GM18508 (cell line): Measurements from ENCODE around the gene PKDCC.

Source experiments
- ATAC-seq: cut with Tn5 transposase; IDR thresholded peaks from one replicate; pipeline ENCODE4 v1.9.1; 2021; ENCODE audit warnings: moderate number of reproducible peaks; ENCODE audit not compliant: insufficient read depth, unreplicated experiment

The PKDCC gene, protein sequence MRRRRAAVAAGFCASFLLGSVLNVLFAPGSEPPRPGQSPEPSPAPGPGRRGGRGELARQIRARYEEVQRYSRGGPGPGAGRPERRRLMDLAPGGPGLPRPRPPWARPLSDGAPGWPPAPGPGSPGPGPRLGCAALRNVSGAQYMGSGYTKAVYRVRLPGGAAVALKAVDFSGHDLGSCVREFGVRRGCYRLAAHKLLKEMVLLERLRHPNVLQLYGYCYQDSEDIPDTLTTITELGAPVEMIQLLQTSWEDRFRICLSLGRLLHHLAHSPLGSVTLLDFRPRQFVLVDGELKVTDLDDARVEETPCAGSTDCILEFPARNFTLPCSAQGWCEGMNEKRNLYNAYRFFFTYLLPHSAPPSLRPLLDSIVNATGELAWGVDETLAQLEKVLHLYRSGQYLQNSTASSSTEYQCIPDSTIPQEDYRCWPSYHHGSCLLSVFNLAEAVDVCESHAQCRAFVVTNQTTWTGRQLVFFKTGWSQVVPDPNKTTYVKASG

DNA sequence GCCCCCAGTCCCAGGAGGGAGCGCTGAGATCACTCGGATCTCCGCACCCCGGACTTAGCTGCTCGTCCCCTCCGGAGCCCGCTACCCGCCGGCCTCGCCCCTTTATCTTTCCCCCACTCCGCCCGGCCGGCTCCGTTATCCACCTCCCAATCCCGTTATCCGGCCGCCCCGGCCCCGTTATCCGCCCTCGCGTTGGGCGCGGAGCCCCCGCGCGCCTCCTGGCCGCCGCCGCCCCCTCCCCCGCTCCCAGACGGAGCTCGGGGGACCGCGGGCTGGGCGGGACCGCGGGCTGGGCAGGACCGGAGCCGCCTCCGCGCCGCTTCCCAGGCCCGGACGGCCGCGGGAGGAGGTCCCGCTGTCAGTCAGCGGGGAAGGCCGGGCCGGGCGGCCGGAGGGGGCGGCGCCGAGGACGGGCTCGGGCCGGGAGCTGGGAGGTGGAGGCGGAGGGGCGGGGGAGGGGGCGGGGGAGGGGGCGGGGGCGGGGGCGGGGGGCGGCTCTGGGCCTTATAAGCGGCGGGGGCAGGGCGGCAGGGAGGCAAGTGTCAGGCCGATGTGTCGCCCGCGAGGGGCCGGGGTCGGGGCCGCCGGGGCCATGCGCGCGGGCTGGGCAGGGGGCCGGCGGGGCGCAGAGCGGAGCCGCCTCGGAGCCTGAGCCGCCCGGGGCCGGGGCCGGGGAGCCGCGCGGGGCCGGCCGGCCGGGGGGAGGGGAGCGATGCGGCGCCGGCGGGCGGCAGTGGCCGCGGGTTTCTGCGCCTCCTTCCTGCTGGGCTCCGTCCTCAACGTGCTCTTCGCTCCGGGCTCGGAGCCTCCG, at the start of gene PKDCC:
Gene PKDCC (plus strand): TSS at position 534 of the 811 bp plus-strand sequence. CDS start 179 bp downstream, at position 713.
- no peak for ATAC-seq

DNA sequence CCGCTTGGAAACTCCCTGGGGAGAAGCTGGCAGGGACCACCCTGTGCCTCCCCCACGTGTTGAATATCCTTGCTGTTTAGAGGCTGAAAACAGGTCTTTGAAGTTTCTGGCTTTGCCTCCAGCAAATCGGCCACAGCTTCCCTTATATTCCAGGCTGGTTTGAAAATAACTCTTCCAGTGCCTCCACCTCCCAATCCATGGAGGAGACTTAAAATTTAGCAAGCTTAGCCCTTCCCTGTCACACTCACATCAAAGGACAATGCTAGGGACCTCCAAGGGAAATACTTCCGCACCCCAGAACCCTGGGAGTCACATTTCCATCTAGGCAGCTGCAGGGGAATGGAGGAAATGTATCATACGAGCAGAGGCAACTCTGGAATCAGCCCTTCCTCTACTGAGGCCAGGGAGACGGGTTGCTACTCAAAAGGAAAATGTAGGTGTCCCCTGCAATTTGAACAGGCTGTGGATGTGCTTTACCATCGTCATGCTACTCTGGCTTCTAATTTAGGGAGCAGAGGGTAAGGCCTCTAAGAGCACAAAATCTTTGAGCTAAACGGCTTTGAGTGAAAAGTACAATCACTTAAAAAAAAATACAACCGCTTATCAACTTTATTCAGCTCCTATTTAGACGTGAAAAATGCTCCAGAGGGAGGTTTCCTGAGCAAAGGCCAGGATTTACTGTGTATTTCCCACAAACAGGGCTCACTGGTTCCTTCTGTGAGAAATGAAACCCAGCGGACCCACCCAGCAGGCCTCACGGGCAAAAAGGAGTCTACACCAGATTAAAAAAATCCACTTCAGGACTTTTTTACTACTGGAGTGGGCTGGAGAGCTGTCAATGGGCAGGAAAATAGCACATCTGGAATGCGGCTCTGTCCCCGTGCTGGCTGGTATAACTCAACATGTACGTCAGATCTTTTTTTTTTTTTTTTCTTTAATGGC, 49.4 kb upstream of the PKDCC start:
- ATAC-seq: no peak

DNA sequence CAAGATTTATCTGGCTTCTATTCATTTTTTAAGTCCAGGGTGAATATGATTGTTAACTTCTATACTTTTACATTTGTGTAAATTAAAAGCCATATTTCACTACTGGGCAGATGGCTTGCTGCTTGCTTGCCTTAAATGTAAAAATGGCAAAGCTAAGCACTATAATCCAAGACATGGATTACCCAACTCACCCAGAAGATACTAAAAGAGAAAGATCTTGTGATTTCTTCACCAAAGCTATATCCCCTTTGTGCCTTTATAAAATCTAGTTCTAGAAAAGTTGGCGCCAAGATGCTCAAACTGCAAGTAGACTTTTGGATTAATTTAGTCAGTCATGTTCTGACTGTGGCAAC, 48.7 kb upstream of the PKDCC start:
- ATAC-seq: no peak

DNA sequence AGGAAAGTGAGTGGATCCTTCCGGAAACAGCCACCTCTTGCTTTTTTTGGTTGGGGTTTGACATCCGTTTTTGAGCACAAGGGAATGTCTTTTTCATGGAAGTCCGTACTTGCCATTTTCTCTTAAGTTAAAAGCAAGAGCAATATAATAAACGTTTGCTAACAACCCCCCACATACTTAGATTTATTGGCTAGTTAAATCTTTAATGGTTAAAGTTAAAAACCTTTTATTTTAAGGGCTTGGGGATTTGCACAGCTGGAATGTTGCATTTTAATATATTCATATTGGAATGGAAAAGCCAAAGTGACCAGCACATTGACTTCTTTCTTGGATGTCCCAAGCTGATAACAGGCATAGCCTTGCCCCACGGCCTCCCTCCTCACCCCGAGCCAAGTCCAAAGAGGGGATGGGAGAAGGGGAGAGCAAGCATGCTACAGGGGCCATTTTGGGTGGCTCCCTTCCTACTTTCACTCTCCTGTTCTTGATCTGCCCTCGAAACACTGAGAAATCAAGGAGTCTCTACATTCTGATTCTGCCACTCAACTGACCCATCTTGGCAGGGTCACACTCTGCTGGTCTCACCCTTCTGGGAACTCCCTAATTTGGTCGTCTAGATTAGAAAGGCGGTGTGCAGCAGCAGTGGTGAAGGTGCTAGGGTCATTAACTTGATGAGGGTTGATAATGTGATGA, 48.1 kb upstream of the PKDCC start:
- no peak for ATAC-seq

DNA sequence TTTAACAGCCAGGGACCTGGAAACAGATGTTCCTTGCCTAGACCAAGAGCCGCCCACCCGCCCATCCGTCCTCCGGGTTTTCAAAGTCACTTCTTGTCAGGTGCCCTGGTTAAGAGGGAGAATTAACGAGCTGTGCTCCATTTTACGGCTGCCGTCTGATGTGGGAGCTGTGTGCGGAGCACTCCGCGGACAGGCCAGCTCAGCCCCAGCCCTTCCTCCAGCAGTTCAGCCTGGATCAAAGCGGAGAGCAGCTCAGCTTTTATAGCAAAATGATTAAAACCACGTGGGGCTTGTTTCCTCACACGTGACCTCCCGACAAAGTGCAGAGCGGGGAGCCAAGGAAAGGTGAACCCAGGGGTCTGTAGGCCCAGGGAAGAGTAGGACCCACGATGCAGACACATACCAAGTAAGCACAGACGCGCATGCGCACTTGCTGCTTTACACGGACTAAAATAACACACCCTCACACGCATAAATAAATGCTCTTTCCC, 46.1 kb upstream of the PKDCC start:
- no peak for ATAC-seq

DNA sequence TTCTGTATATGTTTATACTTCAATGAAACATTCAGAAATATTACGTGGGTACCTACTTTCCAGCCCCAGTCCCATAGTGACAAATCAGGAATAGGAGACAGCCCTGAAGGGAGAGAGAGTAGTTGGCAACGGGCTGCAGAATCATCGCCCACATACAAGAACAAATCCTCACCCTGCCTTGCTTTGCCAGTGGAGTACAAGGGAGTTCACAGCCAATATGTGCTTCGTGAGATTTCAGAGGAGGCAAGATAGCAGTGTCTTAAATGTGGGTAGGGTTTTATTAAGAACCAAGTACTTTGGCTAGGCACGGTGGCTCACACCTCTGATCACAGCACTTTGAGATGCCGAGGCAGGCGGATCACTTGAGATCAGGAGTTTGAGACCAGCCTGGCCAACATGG, 40.3 kb upstream of the PKDCC start:
- no peak for ATAC-seq

DNA sequence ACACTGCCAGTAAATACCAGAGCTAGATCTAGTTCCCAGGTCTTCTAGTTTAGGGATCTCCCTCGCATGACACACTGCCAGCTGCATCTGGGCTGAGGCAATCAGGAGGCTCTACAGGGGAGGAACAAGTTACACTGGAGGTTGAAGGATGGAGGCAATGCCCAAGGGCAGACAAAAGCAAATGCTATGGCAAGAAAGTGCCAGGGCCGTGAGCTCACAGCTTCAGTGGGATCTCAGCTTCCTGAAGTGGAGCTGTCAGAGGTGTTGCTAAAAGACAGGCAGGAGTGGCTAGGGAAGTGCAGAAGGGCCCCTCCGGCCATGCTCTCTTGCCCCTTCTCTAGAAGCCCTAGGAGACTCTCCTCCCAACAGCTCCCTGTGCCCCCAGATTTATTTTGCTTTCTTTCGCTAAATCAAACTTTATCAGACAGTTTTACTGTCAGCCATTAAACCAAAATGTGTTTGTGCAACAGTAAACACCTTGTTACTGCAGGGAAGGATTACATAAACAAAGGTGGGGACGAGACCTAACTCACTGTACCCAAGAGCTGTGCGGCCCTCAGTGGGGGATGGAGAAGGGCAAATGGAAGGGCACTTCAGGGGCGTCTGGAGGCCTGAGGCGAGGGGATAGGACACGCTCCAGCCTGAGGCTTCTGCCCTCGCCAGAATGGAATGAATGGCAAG, 39.4 kb upstream of the PKDCC start:
- no peak for ATAC-seq

DNA sequence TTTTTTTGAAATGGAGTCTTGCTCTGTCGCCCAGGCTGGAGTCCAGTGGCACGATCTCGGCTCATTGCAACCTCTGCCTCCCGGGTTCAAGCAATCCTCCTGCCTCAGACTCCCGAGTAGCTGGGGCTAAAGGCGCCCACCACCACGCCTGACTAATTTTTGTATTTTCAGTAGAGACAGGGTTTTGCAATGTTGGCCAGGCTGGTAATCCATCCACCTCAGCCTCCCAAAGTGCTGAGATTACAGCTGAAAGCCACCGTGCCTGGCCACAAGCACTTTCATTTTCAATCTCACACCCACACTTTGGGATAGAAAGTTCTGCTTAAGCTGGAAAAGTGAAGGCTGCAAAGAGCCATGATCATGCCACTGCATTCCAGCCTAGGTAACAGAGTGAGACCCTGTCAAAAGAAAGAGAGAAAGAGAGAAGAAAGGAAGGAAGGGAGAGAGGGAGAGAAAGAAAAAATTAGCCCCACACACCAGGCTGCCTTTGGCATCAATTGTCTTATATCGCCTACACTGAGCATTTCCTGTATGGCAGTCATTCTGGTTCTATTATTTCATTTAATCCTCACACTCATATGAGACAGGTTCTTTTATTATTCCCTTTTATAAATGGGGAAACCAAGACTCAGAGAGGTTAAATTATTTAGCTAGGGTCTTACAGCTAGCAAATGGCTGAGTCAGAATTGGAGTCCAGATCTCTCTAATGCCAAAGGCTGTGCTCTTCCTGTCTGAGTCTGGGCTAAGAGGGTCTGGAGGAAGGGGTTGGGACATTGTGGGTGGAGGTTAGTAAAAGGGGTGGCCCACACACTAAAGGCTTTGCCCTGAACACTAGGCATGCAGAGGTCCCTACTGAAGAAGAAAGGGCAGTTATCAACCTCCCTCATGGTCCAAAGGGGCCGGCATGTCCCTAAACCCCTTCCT, 37.9 kb upstream of the PKDCC start:
- ATAC-seq: no peak

DNA sequence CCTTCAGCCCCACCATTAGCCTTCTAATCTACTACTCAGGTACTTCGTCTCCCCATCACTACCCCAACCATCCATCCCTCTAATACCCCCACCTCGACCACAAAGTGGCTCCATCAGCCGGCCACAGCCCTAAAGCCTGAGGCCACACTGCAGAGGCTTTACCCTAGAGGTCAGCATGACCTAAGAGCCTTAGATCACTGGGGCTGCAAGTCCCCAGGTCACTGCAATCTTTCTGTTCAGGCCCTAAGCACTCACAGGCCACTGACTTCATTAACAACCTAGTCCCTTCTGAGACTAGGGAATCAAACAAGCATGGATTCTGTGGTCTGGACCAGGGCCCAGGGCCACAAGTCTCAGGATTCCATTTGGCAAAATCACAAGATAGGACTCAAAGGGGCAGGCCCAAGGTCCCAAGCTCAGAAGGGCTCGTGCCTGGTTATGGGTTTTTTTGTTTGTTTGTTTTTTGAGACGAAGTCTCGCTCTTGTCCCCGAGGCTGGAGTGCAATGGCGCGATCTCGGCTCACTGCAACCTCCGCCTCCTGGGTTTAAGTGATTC, 37.0 kb upstream of the PKDCC start:
- ATAC-seq: no peak

DNA sequence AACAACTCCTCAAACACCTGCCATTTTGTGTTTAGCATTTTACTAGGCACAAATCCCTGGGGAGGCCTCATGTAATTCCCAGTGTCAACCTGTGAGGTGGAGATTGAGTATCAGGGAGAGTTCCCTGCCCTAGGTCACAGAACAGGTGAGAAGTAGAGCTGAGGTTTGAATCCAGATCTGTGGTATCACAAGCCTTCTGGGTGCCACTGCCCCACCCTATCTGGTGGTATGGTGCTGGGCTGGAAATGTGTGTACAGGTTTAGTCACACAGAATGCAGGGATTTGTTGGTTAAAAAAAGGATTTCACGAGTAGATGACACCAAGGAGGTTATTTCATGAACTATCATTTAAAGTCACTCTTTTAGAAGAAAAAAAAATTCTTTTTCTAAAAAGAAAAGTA, 35.7 kb upstream of the PKDCC start:
- ATAC-seq: no peak

DNA sequence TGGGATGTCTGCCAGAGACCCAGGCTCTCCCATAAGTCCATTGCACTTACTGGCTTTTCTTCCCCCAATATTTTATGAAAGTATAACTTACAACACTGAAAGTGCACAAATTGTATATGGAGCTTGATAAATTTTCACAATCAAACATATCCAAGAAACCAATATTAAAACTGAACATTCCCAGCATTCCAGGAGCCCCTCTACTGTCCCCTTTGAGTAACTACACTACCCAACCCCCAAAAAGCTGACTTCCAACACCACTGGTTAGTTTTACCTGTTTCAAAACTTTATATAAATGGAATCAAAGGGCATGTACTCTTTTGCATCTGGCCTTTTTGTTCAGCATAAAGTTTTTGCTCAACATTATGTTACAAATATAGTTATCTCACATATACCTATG, 35.2 kb upstream of the PKDCC start:
- no peak for ATAC-seq

DNA sequence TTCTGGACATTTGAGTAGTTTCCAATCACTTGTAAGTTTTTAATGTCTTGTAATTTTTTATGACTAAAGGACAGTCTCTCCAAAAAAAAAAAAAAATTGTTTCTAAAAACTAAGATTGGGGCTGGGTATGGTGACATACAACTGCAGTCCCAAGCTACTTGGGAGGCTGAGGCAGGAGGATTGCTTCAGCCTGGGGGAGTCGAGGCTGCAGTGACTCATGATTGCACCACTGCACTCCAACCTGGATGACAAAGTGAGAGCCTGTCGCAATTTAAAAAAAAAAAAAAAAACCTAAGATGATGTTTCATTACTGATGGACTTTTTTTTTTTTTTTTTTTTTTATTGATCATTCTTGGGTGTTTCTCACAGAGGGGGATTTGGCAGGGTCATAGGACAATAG, 34.4 kb upstream of the PKDCC start:
- ATAC-seq: no peak

DNA sequence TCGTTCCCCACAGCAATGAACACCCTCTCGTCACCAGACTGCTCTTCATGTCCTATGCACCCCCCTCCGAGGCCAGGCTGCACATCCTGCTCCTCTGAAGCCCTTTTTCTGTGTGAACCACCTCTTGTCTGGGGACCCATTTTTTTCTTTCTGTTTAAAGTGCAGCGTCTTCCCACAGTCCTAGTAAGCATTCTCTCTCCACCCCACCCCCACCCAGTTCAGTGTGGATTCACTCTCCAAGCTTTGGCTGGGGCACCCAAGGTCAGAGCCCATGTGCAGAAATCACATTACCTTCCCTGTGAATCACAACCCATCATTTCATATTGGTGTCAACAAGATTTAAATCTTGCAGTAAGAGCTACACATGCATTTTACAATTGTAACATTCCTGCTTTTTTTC, 26.4 kb upstream of the PKDCC start:
- ATAC-seq: no peak

DNA sequence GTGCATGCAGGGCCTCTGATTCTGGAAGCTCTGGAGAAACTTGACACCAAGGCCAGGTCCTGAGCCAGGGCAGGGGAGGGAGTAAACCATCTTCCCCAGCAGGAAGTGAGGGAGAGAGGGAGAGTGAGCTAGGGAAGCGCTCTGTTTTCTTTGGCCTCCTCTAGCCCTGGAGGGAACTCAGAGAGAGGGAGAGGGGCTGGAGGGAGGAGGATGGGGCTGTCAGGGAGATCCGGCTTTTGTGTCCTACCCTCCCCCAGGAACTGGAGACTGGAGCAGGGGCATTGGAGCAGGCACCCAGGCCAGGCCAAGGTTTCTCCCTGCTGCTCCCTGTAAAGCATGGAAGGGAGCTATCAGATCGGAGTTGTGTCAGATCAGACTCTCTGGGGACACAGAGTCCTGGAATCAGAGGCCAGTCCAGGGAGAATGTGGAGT, 22.7 kb upstream of the PKDCC start:
- no peak for ATAC-seq

DNA sequence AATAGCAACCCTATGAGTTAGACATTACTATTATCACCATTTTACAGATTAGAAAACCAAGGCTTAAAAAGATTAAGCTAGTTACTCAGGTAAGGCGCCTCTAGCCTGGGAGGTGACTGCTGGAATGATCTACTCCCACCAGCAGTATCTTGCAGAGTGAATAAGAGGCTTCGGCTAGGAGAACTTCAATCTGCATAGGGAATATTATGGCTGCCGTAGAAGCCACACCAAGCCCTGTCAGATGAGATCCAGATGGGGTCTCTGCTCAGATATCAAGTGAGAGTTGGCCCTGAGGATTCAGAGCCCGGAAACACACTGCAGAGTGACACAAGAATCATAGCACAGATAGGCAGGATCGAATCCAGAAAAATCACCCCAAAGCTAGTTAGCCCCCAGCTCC, 21.5 kb upstream of the PKDCC start:
- ATAC-seq: no peak

DNA sequence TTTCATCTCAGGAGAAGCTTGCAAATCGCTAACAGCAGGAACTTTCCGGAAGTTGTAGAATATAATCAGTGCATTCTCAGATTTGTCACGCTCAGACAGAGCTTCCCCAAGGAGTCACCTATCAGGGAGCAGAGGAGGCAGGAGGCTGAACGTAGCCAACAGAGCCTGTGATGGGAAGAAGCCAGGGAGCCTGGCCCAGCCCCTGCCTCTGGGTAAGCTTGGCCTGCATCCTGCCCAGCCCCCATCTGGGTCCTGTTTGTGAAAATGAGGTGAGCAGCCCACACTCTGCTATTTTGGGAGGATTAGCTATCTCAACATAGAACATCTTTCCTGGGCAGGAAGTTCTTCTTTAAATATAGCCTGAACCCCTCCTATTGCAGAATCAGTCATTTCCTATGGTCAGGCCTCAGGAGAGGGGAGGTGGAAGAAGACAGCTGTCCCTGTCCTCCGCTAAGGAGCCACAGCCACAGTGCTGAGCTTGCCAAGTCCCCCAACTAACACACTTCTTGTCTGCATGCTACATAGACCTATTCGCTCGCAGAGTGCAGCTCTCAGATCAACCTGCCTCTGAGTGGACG, 19.2 kb upstream of the PKDCC start:
- ATAC-seq: peak; percentile 78

DNA sequence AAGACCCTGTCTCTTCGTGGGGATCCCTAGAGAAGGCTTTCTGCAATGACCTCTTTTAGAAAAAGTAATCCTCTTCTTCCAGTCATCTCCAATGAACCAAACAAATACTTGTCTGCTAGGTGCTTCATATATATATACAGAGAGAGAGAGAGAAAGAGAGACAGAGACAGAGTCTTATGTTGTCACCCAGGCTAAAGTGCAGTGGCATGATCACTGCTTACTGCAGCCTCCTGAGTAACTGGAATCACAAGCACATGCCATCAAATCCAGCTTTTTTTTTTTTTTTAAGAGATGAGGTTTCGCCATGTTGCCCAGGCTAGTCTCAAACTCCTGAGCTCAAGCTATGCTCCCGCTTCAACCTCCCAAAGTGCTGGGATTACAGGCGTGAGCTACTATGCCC, 18.6 kb upstream of the PKDCC start:
- no peak for ATAC-seq
